K562 (cell line): ENCODE measurements around the gene NECTIN2. TPM values are rescaled to one million over a fixed set of nuclear protein-coding genes. Genes with fewer than 3 reads are reported as not detected.
A peak's percentile ranks its signal among the peaks of the same experiment; 100 is the strongest.

Source experiments
- ATAC-seq: fragments of 200-7000 bp; cut with Tn5 transposase; 3 replicates; pipeline ENCODE4 v1.9.1; 2020; ENCODE audit warnings: moderate library complexity
- BruUV-seq: library from RNA; stranded (reverse); fragments of 400-500 nt; replicated peaks from 2 replicates; lab custom pipeline; 2021; lab: Mats Ljungman, UMichigan
- CTCF ChIA-PET: fragments of 300-600 bp; formaldehyde crosslinking; extraction: SDS; loops from one replicate; lab custom pipeline; 2021; ENCODE audit warnings: low intra/inter-chr PET ratio; lab: Yijun Ruan, JAX
- POLR2A ChIA-PET: fragments of 300-600, 350-650 bp; sonication (Branson Sonifier 250); formaldehyde crosslinking; extraction: SDS; loops from one replicate; lab custom pipeline; 2021; ENCODE audit warnings: antibody characterized with exemption, inconsistent platforms; lab: Yijun Ruan, JAX
- DNase-seq, 4 experiments: peaks; one replicate each; pipeline versions ENCODE4 v3.0.0 to v3.0.0-alpha.2; 2011 to 2018; ENCODE audit warnings: low spot score in 3 of 4, mixed read lengths in 3 of 4; ENCODE audit errors: extremely low read depth in 1 of 4
- FAIRE-seq: peaks from 2 replicates; lab custom pipeline; 2011; peaks lifted over from hg19 to GRCh38; lab: Jason Lieb, UNC
- H2AFZ ChIP-seq: 2 replicates; pipeline ENCODE4 v1.6.0; 2011; ENCODE audit warnings: low read depth, low read length, control low read depth, inconsistent platforms
- H3K27ac ChIP-seq: fragments of 200-600 bp; 3 replicates; pipeline ENCODE4 v1.8.0; 2011; ENCODE audit warnings: low read depth, mild to moderate bottlenecking, control low read depth, inconsistent platforms, low read length, moderate library complexity, mixed read lengths; ENCODE audit errors: extremely low read depth
- H3K27me3 ChIP-seq, 2 experiments: fragments of 300-600 bp in 1 of 2; 2 replicates in 1 of 2; 3 replicates in 1 of 2; pipeline versions ENCODE4 v1.6.0 to v1.8.0; 2011; ENCODE audit warnings: inconsistent platforms in 2 of 2, low read length in 2 of 2, mild to moderate bottlenecking in 1 of 2, mixed read lengths in 1 of 2, moderate library complexity in 1 of 2; ENCODE audit not compliant: control insufficient read depth in 2 of 2, insufficient read depth in 2 of 2
- H3K36me3 ChIP-seq: fragments of 300-600 bp; 3 replicates; pipeline ENCODE4 v1.8.0; 2011; ENCODE audit warnings: mild to moderate bottlenecking, low read length, inconsistent platforms; ENCODE audit not compliant: control insufficient read depth, insufficient read depth
- H3K4me1 ChIP-seq, 2 experiments: fragments of 200-600 bp in 1 of 2; replicated peaks in 1 of 2; 2 replicates in 1 of 2; 3 replicates in 1 of 2; pipeline versions ENCODE4 v1.5.1 to v1.8.0; 2011; ENCODE audit warnings: inconsistent platforms in 2 of 2, low read length in 2 of 2, mild to moderate bottlenecking in 1 of 2, mixed read lengths in 1 of 2, moderate library complexity in 1 of 2; ENCODE audit not compliant: control insufficient read depth in 2 of 2, insufficient read depth in 2 of 2
- H3K4me2 ChIP-seq: 2 replicates; pipeline ENCODE4 v1.6.1; 2011; ENCODE audit warnings: low read length, control low read depth, inconsistent platforms, mixed read lengths; ENCODE audit not compliant: insufficient read depth
- H3K4me3 ChIP-seq: fragments of 200-600 bp; sonication (generic), shearing (Covaris generic); 2 replicates; pipeline ENCODE4 v1.5.1; 2016; ENCODE audit warnings: control low read depth, inconsistent platforms
- H3K79me2 ChIP-seq: fragments of 200-600 bp; 3 replicates; pipeline ENCODE4 v1.8.0; 2011; ENCODE audit warnings: low read length, inconsistent platforms; ENCODE audit not compliant: control insufficient read depth, insufficient read depth
- H3K9ac ChIP-seq, 2 experiments: 2 replicates each; pipeline versions ENCODE4 v1.6.0 to v1.6.1; 2011; ENCODE audit warnings: low read depth in 2 of 2, low read length in 2 of 2, control low read depth in 1 of 2, inconsistent platforms in 1 of 2, mild to moderate bottlenecking in 1 of 2, mixed read lengths in 1 of 2; ENCODE audit not compliant: insufficient read depth in 1 of 2
- H3K9me1 ChIP-seq: one replicate; pipeline ENCODE4 v1.6.0; 2011; ENCODE audit warnings: inconsistent platforms, mild to moderate bottlenecking, low read length, moderate library complexity; ENCODE audit not compliant: control insufficient read depth, insufficient read depth
- H3K9me3 ChIP-seq: replicated peaks from 2 replicates; pipeline ENCODE4 v1.5.1; 2011; ENCODE audit warnings: low read depth, low read length, inconsistent platforms; ENCODE audit not compliant: control insufficient read depth, insufficient read depth
- H4K20me1 ChIP-seq: replicated peaks from 2 replicates; pipeline ENCODE4 v1.6.1; 2011; ENCODE audit warnings: low read length, inconsistent platforms, mixed read lengths; ENCODE audit not compliant: control insufficient read depth, insufficient read depth
- FOXK1 ChIP-seq: sonication (generic); formaldehyde crosslinking; IDR thresholded peaks from 2 replicates; pipeline ENCODE4 v1.8.0; 2022; ENCODE audit warnings: missing genetic modification reagents, mild to moderate bottlenecking, borderline replicate concordance
- NKRF ChIP-seq: fragments of 450-650 bp; IDR thresholded peaks from 2 replicates; pipeline ENCODE4 v1.6.1; 2016; ENCODE audit warnings: borderline replicate concordance
- REST ChIP-seq, 2 experiments: fragments of 450-650 bp; formaldehyde crosslinking in 1 of 2; IDR thresholded peaks; 2 replicates each; pipeline versions ENCODE4 v1.4.0 to v1.6.1; 2014 to 2020; ENCODE audit warnings: mild to moderate bottlenecking in 2 of 2, borderline replicate concordance in 1 of 2, low read depth in 1 of 2
- ZNF699 ChIP-seq: fragments of 250-450 bp; sonication (Bioruptor Pico); IDR thresholded peaks from 2 replicates; pipeline ENCODE4 v1.8.0; 2021; ENCODE audit warnings: mild to moderate bottlenecking, moderate library complexity; ENCODE audit not compliant: insufficient replicate concordance
- WGBS: fragments of 100-300 bp; shearing (Covaris generic); methylation state at CpG from one replicate; pipeline ENCODE4 v1.1.6; 2016; ENCODE audit warnings: low coverage, mixed read lengths; ENCODE audit not compliant: insufficient coverage; ENCODE audit errors: missing lambda C conversion rate; 5-methylcytosine and 5-hydroxymethylcytosine counted together
- in situ Hi-C: fragments of 300-500 bp; cut with MboI; formaldehyde crosslinking; loops from 4 replicates; pipeline ENCODE4 v1.15.0; 2018; ENCODE audit warnings: inconsistent platforms, mixed read lengths
- intact Hi-C: fragments of 100-400 bp; cut with micrococcal nuclease; formaldehyde crosslinking; loops from 2 replicates; pipeline ENCODE4 v1.14.2; 2022
- polyA plus RNA-seq, 8 experiments: library from polyadenylated mRNA; depleted of rRNA in 4 of 8; stranded (reverse) in 5 of 8; unstranded in 3 of 8; fragments of >200 nt; fragmentation: Nextera tagmentation in 2 of 8; fragmentation: Illumina TruSeq in 1 of 8; extraction: Ambion mirVana in 2 of 8; extraction: Trizol in 1 of 8; gene quantifications; 2 replicates each; pipeline versions ENCODE4 v1.2.1 to v1.2.3, GENCODE V29; 2011 to 2014; ENCODE audit warnings: inconsistent platforms in 1 of 8, missing spikeins in 1 of 8
- total RNA-seq, 7 experiments: library from RNA; depleted of rRNA in 6 of 7; stranded (reverse); fragments of >200 nt in 6 of 7; fragmentation: Illumina TruSeq in 2 of 7; extraction: Trizol in 2 of 7; gene quantifications; 2 replicates each; pipeline versions ENCODE4 v1.2.1 to v1.2.3, GENCODE V29; 2011 to 2021; ENCODE audit warnings: low replicate concordance in 1 of 7

The NECTIN2 gene
- total and polyA plus RNA-seq, 9 of the 15 experiments (the other 6 are each of a cell fraction or from before 2014, with no cell fraction given), result 3.9 to 94.9 (median 34.9) TPM

- H3K9me3 ChIP-seq, result no peaks in the 10 kb centered on the region
- no TSS peak for BruUV-seq
- H3K9ac ChIP-seq, result peak overlapping the region; percentile 34 to 87; a peak in 3 of 4 replicates
- no peaks in the 10 kb centered on the region for H4K20me1 ChIP-seq
- peaks cover 10 to 36% of the 10 kb centered on the region in 2 experiments; a peak in 4 of 5 replicates for H3K4me1 ChIP-seq
- H3K9me1 ChIP-seq, result no peaks in the 10 kb centered on the region
- in situ Hi-C loops, result no loop called here
- ATAC-seq (no peak), DNase-seq (peak in 1 of 4 experiments; percentile 8), FAIRE-seq (no peak)
- intact Hi-C loops, result no loop called here
- H3K27ac ChIP-seq, result no peak overlapping the region
- POLR2A ChIA-PET, result interaction anchor here (0.6 to 0.9 kb wide), 2 partner anchors 11 to 33 kb away, joined by 3 read pairs; no protein-coding TSS in a partner anchor
- no peak overlapping the region for H3K4me3 ChIP-seq
- H3K36me3 ChIP-seq, result no peaks in the 10 kb centered on the region
- CTCF ChIA-PET, result no interaction called here
- no peaks in the 10 kb centered on the region for H3K79me2 ChIP-seq
- H3K27me3 ChIP-seq, result peaks cover 3 to 19% of the 10 kb centered on the region in 2 experiments; a peak in 3 of 5 replicates
- TF ChIP-seq ZNF699 (CRISPR knock-in tag) (no peak), REST (IDR thresholded peaks at IDR 0.05; ENCODE audit: borderline replicate concordance) (no peak), REST (CRISPR knock-in tag; IDR thresholded peaks at IDR 0.05; ENCODE audit: low read depth) (no peak), FOXK1 (CRISPR knock-in tag) (no peak), NKRF (no peak)
- no peak overlapping the region; the same call in 1 of the 2 replicates for H2AFZ ChIP-seq
- H3K4me2 ChIP-seq, result no peak overlapping the region; the same call in 1 of the 2 replicates
- 49% methylated on average over 4 of the region's 7 CpGs for WGBS
These were observed 36.4 kb upstream of the NECTIN2 start for GRCh38 chr19:44809577-44810233.
